ENCODE results near the gene NAB2. TPM values are rescaled to one million over a fixed set of nuclear protein-coding genes. Genes with fewer than 3 reads are reported as not detected.

Gene NAB2
- total and polyA plus RNA-seq, 2 of the 8 experiments (the other 6 are each of a cell fraction or from before 2014, with no cell fraction given), result 20.9 to 23.5 TPM

DNA sequence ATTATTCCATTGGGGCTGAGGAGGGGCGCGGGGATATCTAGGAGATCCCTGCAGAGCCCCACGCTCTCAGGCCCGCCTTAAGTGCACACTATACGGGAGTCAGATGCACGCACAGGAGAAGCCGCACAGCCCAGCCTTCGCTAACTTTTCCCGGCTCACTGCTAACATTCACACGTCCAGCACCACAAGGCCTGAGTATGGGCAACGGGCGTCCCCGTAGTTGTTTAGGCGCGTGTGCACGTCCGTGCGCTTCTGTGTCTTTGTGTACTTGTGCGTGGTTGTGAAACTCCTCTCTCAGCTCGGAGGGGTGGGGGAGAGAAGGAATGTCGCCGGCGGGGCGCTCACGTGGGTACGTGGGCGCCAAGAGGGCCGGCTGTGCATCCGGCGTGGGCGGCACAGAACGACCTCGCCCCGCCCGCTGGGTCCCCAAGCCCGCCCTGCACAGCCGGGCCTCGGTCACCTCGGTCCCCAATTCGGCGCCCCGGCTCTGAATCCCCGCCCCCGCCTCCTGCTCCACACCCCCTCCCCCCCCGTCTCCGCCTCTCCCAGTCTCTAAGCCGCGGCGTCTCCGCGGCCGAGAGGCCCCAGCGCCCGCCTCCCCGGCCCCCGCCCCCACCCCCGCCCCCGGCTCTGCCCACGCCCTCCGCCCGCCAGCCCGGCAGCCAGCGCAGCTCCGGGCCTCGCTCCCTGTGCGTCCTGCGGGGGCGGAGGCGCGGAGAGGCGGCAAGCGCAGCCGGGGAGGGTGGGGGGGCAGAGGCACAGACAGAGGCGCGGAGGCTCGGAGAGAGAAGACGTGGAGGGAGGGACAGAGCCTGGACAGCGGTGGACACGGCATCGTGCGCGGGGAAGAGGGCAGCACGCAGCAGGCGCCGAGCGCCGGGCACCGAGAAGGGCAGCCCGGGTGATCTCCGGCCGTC lies at the start of gene NAB2 (continued):
- no peak for TF ChIP-seq RAD21 (IDR thresholded peaks at IDR 0.05 in 1 of 2, conservative IDR thresholded peaks at IDR 0.05 in 1 of 2; ENCODE audit: low read depth in 2 of 2, low read length in 2 of 2)
- TF ChIP-seq, protein P1, sequence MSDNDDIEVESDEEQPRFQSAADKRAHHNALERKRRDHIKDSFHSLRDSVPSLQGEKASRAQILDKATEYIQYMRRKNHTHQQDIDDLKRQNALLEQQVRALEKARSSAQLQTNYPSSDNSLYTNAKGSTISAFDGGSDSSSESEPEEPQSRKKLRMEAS (IDR thresholded peaks at IDR 0.05), result peak; percentile 79
- 0 out of 2 replicates have a peak, but pooled peaks have one; percentile 23 for TF ChIP-seq CEBPB (IDR thresholded peaks at IDR 0.05; ENCODE audit: low read depth, low read length)
- no peak for TF ChIP-seq RFX5 (IDR thresholded peaks at IDR 0.05; ENCODE audit: borderline replicate concordance, low read depth, low read length)
- TF ChIP-seq, protein P2, sequence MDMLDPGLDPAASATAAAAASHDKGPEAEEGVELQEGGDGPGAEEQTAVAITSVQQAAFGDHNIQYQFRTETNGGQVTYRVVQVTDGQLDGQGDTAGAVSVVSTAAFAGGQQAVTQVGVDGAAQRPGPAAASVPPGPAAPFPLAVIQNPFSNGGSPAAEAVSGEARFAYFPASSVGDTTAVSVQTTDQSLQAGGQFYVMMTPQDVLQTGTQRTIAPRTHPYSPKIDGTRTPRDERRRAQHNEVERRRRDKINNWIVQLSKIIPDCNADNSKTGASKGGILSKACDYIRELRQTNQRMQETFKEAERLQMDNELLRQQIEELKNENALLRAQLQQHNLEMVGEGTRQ (IDR thresholded peaks at IDR 0.05; ENCODE audit: low read length), result no peak
- TF ChIP-seq, protein P3, sequence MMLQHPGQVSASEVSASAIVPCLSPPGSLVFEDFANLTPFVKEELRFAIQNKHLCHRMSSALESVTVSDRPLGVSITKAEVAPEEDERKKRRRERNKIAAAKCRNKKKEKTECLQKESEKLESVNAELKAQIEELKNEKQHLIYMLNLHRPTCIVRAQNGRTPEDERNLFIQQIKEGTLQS (IDR thresholded peaks at IDR 0.05; ENCODE audit: insufficient read depth, low read depth, low read length), result no peak
- TF ChIP-seq, protein P4, sequence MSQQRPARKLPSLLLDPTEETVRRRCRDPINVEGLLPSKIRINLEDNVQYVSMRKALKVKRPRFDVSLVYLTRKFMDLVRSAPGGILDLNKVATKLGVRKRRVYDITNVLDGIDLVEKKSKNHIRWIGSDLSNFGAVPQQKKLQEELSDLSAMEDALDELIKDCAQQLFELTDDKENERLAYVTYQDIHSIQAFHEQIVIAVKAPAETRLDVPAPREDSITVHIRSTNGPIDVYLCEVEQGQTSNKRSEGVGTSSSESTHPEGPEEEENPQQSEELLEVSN (IDR thresholded peaks at IDR 0.05), result peak; percentile 84
- TF ChIP-seq POLR2AphosphoS5 (IDR thresholded peaks at IDR 0.05; ENCODE audit: low read depth, low read length), result peak; percentile 63
- TF ChIP-seq JUND (IDR thresholded peaks at IDR 0.05; ENCODE audit: low read length), result no peak
- no peak for TF ChIP-seq YY1 (IDR thresholded peaks at IDR 0.05; ENCODE audit: low read depth, low read length)
- no peak for TF ChIP-seq SIX5 (IDR thresholded peaks at IDR 0.05; ENCODE audit: low read depth, low read length)
- no peak for TF ChIP-seq RBBP5 (IDR thresholded peaks at IDR 0.05; ENCODE audit: borderline replicate concordance, low read depth, low read length)
- no peak for TF ChIP-seq TAF7 (optimal IDR thresholded peaks at IDR 0.05; ENCODE audit: borderline replicate concordance, low read depth, low read length)
- no peak for TF ChIP-seq NANOG (IDR thresholded peaks at IDR 0.05; ENCODE audit: insufficient read depth, low read depth, low read length, poor library complexity, severe bottlenecking)
- TF ChIP-seq MAFK (IDR thresholded peaks at IDR 0.05; ENCODE audit: low read depth, low read length), result no peak
- TF ChIP-seq SP4 (IDR thresholded peaks at IDR 0.05; ENCODE audit: low read length), result no peak
